Liver (tissue), 3 donors: Measurements from ENCODE around the gene DLGAP4.

ENCODE experiments used
- EGR1 ChIP-seq, 2 donors: IDR thresholded peaks; 2 replicates each; pipeline ENCODE4 v1.6.1; 2016 to 2018; ENCODE audit warnings: antibody characterized with exemption in 2 of 2, low read depth in 2 of 2
- RAD21 ChIP-seq, 2 donors: IDR thresholded peaks; 2 replicates each; pipeline ENCODE4 v1.6.1; 2016; ENCODE audit warnings: antibody characterized with exemption in 2 of 2, mild to moderate bottlenecking in 2 of 2
- YY1 ChIP-seq: IDR thresholded peaks from 2 replicates; pipeline ENCODE4 v1.6.1; 2016; ENCODE audit warnings: antibody characterized with exemption, mild to moderate bottlenecking
- TF ChIP-seq, protein P1 (sequence below): fragments of 150-350 bp; IDR thresholded peaks from 2 replicates; pipeline ENCODE4 v1.5.1; 2017; ENCODE audit warnings: improper control_type of control experiment, low read depth, low read length; ENCODE audit not compliant: missing input control
- TF ChIP-seq, protein P2 (sequence below): IDR thresholded peaks from 2 replicates; pipeline ENCODE4 v1.6.1; 2016; ENCODE audit warnings: antibody characterized with exemption
- TF ChIP-seq, protein P3 (sequence below): IDR thresholded peaks from 2 replicates; pipeline ENCODE4 v1.6.1; 2016; ENCODE audit warnings: antibody characterized with exemption
- TF ChIP-seq, protein P4 (sequence below): IDR thresholded peaks from 2 replicates; pipeline ENCODE4 v1.6.1; 2016; ENCODE audit warnings: antibody characterized with exemption, mild to moderate bottlenecking
- donor health status: healthy.
- donor health status: healthy.

DNA sequence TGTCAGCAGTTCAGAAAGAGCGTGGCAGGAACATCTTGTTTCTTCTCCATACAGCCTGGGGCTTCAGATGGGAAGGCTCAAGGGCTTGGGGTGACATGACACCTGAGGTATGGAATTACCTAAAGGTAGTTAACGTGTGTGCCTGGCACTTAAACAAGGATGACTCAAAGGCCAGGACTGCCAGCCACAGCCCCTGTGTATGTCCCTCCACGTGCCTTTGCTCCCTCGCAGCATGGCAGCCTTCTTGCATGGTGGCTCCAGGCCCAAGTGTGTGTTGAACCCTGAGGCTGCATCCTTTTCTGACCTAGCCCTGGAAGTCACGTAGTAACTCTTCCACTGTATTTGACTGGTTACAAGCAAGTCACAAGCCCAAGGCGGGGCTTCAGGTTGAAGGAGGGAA lies 201.6 kb downstream of the DLGAP4 start:
- TF ChIP-seq, protein P1, sequence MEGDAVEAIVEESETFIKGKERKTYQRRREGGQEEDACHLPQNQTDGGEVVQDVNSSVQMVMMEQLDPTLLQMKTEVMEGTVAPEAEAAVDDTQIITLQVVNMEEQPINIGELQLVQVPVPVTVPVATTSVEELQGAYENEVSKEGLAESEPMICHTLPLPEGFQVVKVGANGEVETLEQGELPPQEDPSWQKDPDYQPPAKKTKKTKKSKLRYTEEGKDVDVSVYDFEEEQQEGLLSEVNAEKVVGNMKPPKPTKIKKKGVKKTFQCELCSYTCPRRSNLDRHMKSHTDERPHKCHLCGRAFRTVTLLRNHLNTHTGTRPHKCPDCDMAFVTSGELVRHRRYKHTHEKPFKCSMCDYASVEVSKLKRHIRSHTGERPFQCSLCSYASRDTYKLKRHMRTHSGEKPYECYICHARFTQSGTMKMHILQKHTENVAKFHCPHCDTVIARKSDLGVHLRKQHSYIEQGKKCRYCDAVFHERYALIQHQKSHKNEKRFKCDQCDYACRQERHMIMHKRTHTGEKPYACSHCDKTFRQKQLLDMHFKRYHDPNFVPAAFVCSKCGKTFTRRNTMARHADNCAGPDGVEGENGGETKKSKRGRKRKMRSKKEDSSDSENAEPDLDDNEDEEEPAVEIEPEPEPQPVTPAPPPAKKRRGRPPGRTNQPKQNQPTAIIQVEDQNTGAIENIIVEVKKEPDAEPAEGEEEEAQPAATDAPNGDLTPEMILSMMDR = no peak
- TF ChIP-seq YY1 (no peak), EGR1 (IDR thresholded peaks at IDR 0.05; ENCODE audit: low read depth in 2 of 2) (no peak), RAD21 (IDR thresholded peaks at IDR 0.05) (no peak)
- TF ChIP-seq, protein P2, sequence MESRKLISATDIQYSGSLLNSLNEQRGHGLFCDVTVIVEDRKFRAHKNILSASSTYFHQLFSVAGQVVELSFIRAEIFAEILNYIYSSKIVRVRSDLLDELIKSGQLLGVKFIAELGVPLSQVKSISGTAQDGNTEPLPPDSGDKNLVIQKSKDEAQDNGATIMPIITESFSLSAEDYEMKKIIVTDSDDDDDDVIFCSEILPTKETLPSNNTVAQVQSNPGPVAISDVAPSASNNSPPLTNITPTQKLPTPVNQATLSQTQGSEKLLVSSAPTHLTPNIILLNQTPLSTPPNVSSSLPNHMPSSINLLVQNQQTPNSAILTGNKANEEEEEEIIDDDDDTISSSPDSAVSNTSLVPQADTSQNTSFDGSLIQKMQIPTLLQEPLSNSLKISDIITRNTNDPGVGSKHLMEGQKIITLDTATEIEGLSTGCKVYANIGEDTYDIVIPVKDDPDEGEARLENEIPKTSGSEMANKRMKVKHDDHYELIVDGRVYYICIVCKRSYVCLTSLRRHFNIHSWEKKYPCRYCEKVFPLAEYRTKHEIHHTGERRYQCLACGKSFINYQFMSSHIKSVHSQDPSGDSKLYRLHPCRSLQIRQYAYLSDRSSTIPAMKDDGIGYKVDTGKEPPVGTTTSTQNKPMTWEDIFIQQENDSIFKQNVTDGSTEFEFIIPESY = no peak
- TF ChIP-seq, protein P3, sequence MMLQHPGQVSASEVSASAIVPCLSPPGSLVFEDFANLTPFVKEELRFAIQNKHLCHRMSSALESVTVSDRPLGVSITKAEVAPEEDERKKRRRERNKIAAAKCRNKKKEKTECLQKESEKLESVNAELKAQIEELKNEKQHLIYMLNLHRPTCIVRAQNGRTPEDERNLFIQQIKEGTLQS = no peak
- TF ChIP-seq, protein P4, sequence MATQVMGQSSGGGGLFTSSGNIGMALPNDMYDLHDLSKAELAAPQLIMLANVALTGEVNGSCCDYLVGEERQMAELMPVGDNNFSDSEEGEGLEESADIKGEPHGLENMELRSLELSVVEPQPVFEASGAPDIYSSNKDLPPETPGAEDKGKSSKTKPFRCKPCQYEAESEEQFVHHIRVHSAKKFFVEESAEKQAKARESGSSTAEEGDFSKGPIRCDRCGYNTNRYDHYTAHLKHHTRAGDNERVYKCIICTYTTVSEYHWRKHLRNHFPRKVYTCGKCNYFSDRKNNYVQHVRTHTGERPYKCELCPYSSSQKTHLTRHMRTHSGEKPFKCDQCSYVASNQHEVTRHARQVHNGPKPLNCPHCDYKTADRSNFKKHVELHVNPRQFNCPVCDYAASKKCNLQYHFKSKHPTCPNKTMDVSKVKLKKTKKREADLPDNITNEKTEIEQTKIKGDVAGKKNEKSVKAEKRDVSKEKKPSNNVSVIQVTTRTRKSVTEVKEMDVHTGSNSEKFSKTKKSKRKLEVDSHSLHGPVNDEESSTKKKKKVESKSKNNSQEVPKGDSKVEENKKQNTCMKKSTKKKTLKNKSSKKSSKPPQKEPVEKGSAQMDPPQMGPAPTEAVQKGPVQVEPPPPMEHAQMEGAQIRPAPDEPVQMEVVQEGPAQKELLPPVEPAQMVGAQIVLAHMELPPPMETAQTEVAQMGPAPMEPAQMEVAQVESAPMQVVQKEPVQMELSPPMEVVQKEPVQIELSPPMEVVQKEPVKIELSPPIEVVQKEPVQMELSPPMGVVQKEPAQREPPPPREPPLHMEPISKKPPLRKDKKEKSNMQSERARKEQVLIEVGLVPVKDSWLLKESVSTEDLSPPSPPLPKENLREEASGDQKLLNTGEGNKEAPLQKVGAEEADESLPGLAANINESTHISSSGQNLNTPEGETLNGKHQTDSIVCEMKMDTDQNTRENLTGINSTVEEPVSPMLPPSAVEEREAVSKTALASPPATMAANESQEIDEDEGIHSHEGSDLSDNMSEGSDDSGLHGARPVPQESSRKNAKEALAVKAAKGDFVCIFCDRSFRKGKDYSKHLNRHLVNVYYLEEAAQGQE = no peak
